GM12865 (cell line): ENCODE data around the gene ZNF619.

Experiments used
- DNase-seq: peaks from one replicate; pipeline ENCODE4 v3.0.0; 2010; ENCODE audit warnings: low read depth
- H3K4me3 ChIP-seq: 2 replicates; pipeline ENCODE4 v1.5.1; 2011; ENCODE audit warnings: mild to moderate bottlenecking, low read depth, low read length, control low read depth
- CTCF ChIP-seq: IDR thresholded peaks from 2 replicates; pipeline ENCODE4 v1.5.1; 2011; ENCODE audit warnings: low read length, control low read depth, low read depth, inconsistent platforms; ENCODE audit not compliant: insufficient read depth; ENCODE audit errors: missing control alignments

ZNF619 gene

GRCh38 chr3:40523781-40524180 lies 46.9 kb downstream of the ZNF619 start:
- TF ChIP-seq CTCF = no peak
- no peak for DNase-seq
- no peak overlapping the region for H3K4me3 ChIP-seq

- no peak for DNase-seq
- no peak for TF ChIP-seq CTCF
- peak overlapping the region; percentile 88 for H3K4me3 ChIP-seq
Measured at GRCh38 chr3:40524222-40524567, 47.3 kb downstream of the ZNF619 start.

- peak within 1 kb of the TSS; percentile 88 for H3K4me3 ChIP-seq
- TF ChIP-seq CTCF = peak; percentile 1
Measured at GRCh38 chr3:40524568-40525285, 47.8 kb downstream of the ZNF619 start, which contains the start of gene ZNF621. Gene ZNF621 (plus strand): TSS chr3:40524960. CDS start chr3:40525841, 881 bp downstream.

GRCh38 chr3:40528426-40528825 lies 51.5 kb downstream of the ZNF619 start:
- no peak overlapping the region for H3K4me3 ChIP-seq
- DNase-seq = no peak
- no peak for TF ChIP-seq CTCF

More at GRCh38 chr3:40524568-40525285, 47.8 kb downstream of the ZNF619 start, which contains the start of gene ZNF621:
- peak; percentile 93 for DNase-seq

- no peak overlapping the region for H3K4me3 ChIP-seq
- no peak for DNase-seq
- no peak for TF ChIP-seq CTCF
Measured at GRCh38 chr3:40532252-40532651, 55.3 kb downstream of the ZNF619 start.

GRCh38 chr3:40534283-40534682 lies 57.4 kb downstream of the ZNF619 start:
- no peak overlapping the region for H3K4me3 ChIP-seq
- no peak for TF ChIP-seq CTCF
- DNase-seq = no peak
